SK-N-SH (cell line): Measurements from ENCODE around the gene ITGB5. TPM values are rescaled to one million over a fixed set of nuclear protein-coding genes. Genes with fewer than 3 reads are reported as not detected.

Experiments used
- CTCF ChIA-PET: fragments of 300-600, 350-600 bp; formaldehyde crosslinking; extraction: SDS; loops from one replicate; lab custom pipeline; 2021; lab: Yijun Ruan, JAX
- POLR2A ChIA-PET: fragments of 350-600 bp; sonication (Branson Sonifier 250); formaldehyde crosslinking; extraction: SDS; loops from one replicate; lab custom pipeline; 2020; ENCODE audit warnings: antibody characterized with exemption, inconsistent platforms; lab: Yijun Ruan, JAX
- DNase-seq: peaks from one replicate; pipeline ENCODE4 v3.0.0; 2012
- H2AFZ ChIP-seq: fragments of 200-600 bp; sonication (generic); 2 replicates; pipeline ENCODE4 v1.8.1; 2016; ENCODE audit warnings: antibody characterized with exemption, mild to moderate bottlenecking, low read depth
- H3F3A ChIP-seq: fragments of 200-600 bp; sonication (generic); replicated peaks from 2 replicates; pipeline ENCODE3; 2016; ENCODE audit warnings: antibody characterized with exemption, mild to moderate bottlenecking; ENCODE audit not compliant: insufficient read depth
- H3K27ac ChIP-seq, 2 experiments: fragments of 200-500 bp in 1 of 2; fragments of 200-600 bp in 1 of 2; sonication (Bioruptor generic) in 1 of 2; sonication (generic), shearing (Covaris generic) in 1 of 2; 2 replicates each; pipeline versions ENCODE4 v1.5.1 to v1.6.1; 2014 to 2016; ENCODE audit warnings: low read depth in 2 of 2, inconsistent platforms in 1 of 2, low read length in 1 of 2, mild to moderate bottlenecking in 1 of 2, mixed read lengths in 1 of 2
- H3K27me3 ChIP-seq: fragments of 200-600 bp; sonication (generic), shearing (Covaris generic); 2 replicates; pipeline ENCODE4 v1.6.1; 2016; ENCODE audit warnings: mixed run types; ENCODE audit not compliant: insufficient read depth
- H3K36me3 ChIP-seq, 2 experiments: fragments of 200-500 bp in 1 of 2; fragments of 200-600 bp in 1 of 2; sonication (Bioruptor generic) in 1 of 2; sonication (generic) in 1 of 2; replicated peaks in 1 of 2; 2 replicates each; pipeline versions ENCODE3 to v1.5.1; 2014 to 2016; ENCODE audit warnings: low read length in 1 of 2, mild to moderate bottlenecking in 1 of 2; ENCODE audit not compliant: insufficient read depth in 2 of 2, control insufficient read depth in 1 of 2
- H3K4me1 ChIP-seq, 2 experiments: fragments of 200-500 bp in 1 of 2; fragments of 200-600 bp in 1 of 2; sonication (Bioruptor generic) in 1 of 2; sonication (generic), shearing (Covaris generic) in 1 of 2; 2 replicates each; pipeline versions ENCODE4 v1.5.1 to v1.6.1; 2014 to 2016; ENCODE audit warnings: low read depth in 1 of 2, low read length in 1 of 2, mixed run types in 1 of 2; ENCODE audit not compliant: insufficient read depth in 2 of 2, control insufficient read depth in 1 of 2
- H3K4me2 ChIP-seq: fragments of 200-600 bp; sonication (generic), shearing (Covaris generic); 2 replicates; pipeline ENCODE4 v1.6.1; 2017; ENCODE audit warnings: mixed run types
- H3K4me3 ChIP-seq, 2 experiments: fragments of 200-500 bp in 1 of 2; fragments of 200-600 bp in 1 of 2; sonication (Bioruptor generic) in 1 of 2; sonication (generic), shearing (Covaris generic) in 1 of 2; 2 replicates each; pipeline versions ENCODE4 v1.5.1 to v1.8.1; 2014 to 2016; ENCODE audit warnings: low read depth in 2 of 2, inconsistent platforms in 1 of 2, low read length in 1 of 2, mild to moderate bottlenecking in 1 of 2, mixed read lengths in 1 of 2, moderate library complexity in 1 of 2
- H3K79me2 ChIP-seq: fragments of 200-600 bp; sonication (generic); 2 replicates; pipeline ENCODE4 v1.8.1; 2017; ENCODE audit warnings: mild to moderate bottlenecking; ENCODE audit not compliant: insufficient read depth
- H3K9ac ChIP-seq: fragments of 200-600 bp; sonication (generic); 2 replicates; pipeline ENCODE4 v1.6.1; 2017; ENCODE audit warnings: mixed run types
- H3K9me2 ChIP-seq: fragments of 200-600 bp; sonication (generic); 2 replicates; pipeline ENCODE4 v1.6.1; 2017; ENCODE audit warnings: mixed run types
- H3K9me3 ChIP-seq: fragments of 200-600 bp; sonication (generic); 2 replicates; pipeline ENCODE4 v1.6.1; 2017; ENCODE audit warnings: mixed run types, mild to moderate bottlenecking, moderate library complexity
- H4K20me1 ChIP-seq: fragments of 200-600 bp; sonication (generic); 2 replicates; pipeline ENCODE4 v1.6.1; 2017; ENCODE audit warnings: mild to moderate bottlenecking, mixed run types; ENCODE audit not compliant: insufficient read depth
- FOSL2 ChIP-seq: IDR thresholded peaks from 2 replicates; pipeline ENCODE4 v1.4.0; 2012; ENCODE audit warnings: low read depth, mild to moderate bottlenecking, moderate library complexity, borderline replicate concordance
- GABPA ChIP-seq: IDR thresholded peaks from 2 replicates; pipeline ENCODE4 v1.4.0; 2012; ENCODE audit warnings: low read depth, mild to moderate bottlenecking
- GATA2 ChIP-seq: sonication (generic); formaldehyde crosslinking; IDR thresholded peaks from 2 replicates; pipeline ENCODE4 v1.5.0; 2020; ENCODE audit warnings: mild to moderate bottlenecking, missing genetic modification reagents
- MAX ChIP-seq: IDR thresholded peaks from 2 replicates; pipeline ENCODE4 v1.4.0; 2012; ENCODE audit warnings: low read depth
- MXI1 ChIP-seq: IDR thresholded peaks from 2 replicates; pipeline ENCODE4 v1.6.1; 2012; ENCODE audit warnings: mild to moderate bottlenecking, low read depth, low read length, improper control_type of control experiment
- PBX3 ChIP-seq: IDR thresholded peaks from 2 replicates; pipeline ENCODE4; 2012
- POLR2AphosphoS5 ChIP-seq: IDR thresholded peaks from 2 replicates; pipeline ENCODE4 v1.6.1; 2012; ENCODE audit warnings: low read depth, low read length
- RCOR1 ChIP-seq: fragments of 150-350 bp; IDR thresholded peaks from 2 replicates; pipeline ENCODE4 v1.6.1; 2017; ENCODE audit warnings: antibody characterized with exemption, low read length
- REST ChIP-seq: IDR thresholded peaks from 2 replicates; pipeline ENCODE4 v1.6.1; 2012; ENCODE audit warnings: mild to moderate bottlenecking, low read depth, low read length, moderate library complexity
- SIN3A ChIP-seq: IDR thresholded peaks from 2 replicates; pipeline ENCODE4 v1.6.1; 2012; ENCODE audit warnings: low read depth, mild to moderate bottlenecking, low read length, moderate library complexity, borderline replicate concordance
- TEAD4 ChIP-seq: IDR thresholded peaks from 2 replicates; pipeline ENCODE4 v1.4.0; 2012; ENCODE audit warnings: mild to moderate bottlenecking, borderline replicate concordance; ENCODE audit not compliant: insufficient read depth
- USF1 ChIP-seq: IDR thresholded peaks from 2 replicates; pipeline ENCODE4 v1.4.0; 2012; ENCODE audit warnings: low read depth, borderline replicate concordance
- WGBS: methylation state at CpG from one replicate; pipeline ENCODE4 v1.1.6; 2017; ENCODE audit warnings: low lambda C conversion rate; 5-methylcytosine and 5-hydroxymethylcytosine counted together
- polyA plus RNA-seq, 3 experiments: library from polyadenylated mRNA; depleted of rRNA; stranded (reverse); fragments of >200 nt; gene quantifications; 2 replicates each; pipeline ENCODE4 v1.2.3, GENCODE V29; 2012

Gene ITGB5
- polyA plus RNA-seq, 1 of the 3 experiments (the other 2 are of a cell fraction), result 481 TPM

GRCh38 chr3:124785973-124786372 lies 101.2 kb downstream of the ITGB5 start:
- H3K4me2 ChIP-seq, result no peak overlapping the region
- H3K27me3 ChIP-seq, result no peaks in the 10 kb centered on the region
- TF ChIP-seq REST, result no peak
- TF ChIP-seq GABPA, result no peak
- TF ChIP-seq POLR2AphosphoS5, result no peak
- TF ChIP-seq GATA2 (CRISPR knock-in tag), result no peak
- TF ChIP-seq USF1, result no peak
- TF ChIP-seq RCOR1, result no peak
- no peak for TF ChIP-seq FOSL2
- TF ChIP-seq SIN3A, result no peak
- TF ChIP-seq MXI1, result no peak
- no peak for DNase-seq
- H3K4me3 ChIP-seq, result no peak overlapping the region
- WGBS, result 94% methylated on average over 3 of the region's 3 CpGs
- no peaks in the 10 kb centered on the region; the same call in 1 of the 2 replicates for H4K20me1 ChIP-seq
- H3K9ac ChIP-seq, result no peak overlapping the region
- peaks cover 18% of the 10 kb centered on the region; the same call in 1 of the 2 replicates for H3K79me2 ChIP-seq
- H3K36me3 ChIP-seq, result peaks cover 6 to 15% of the 10 kb centered on the region in 2 experiments
- no peaks in the 10 kb centered on the region for H3K9me2 ChIP-seq
- CTCF ChIA-PET, result interaction anchor here (0.8 to 12.9 kb wide), 18 partner anchors 8 to 121 kb away, joined by 3 to 114 read pairs (median 5); partner anchors contain the start of gene ITGB5
- POLR2A ChIA-PET, result interaction anchor here (0.7 kb wide), 1 partner anchor 97 kb away, joined by 3 read pairs; no protein-coding TSS in a partner anchor
- H3K9me3 ChIP-seq, result no peaks in the 10 kb centered on the region
- peaks cover 19% of the 10 kb centered on the region for H3F3A ChIP-seq
- peaks cover 23 to 33% of the 10 kb centered on the region in 2 experiments; a peak in 3 of 4 replicates for H3K4me1 ChIP-seq
- H3K27ac ChIP-seq, result peak overlapping the region; percentile 47 to 83; a peak in 3 of 4 replicates
- H2AFZ ChIP-seq, result no peak overlapping the region

GRCh38 chr3:124784686-124785382 lies 102.3 kb downstream of the ITGB5 start:
- WGBS, result 94% methylated on average over 9 of the region's 17 CpGs
- Histone ChIP-seq H3K9ac (no peak overlapping the region), H3K36me3 (peaks cover 6 to 9% of the 10 kb centered on the region in 2 experiments), H3K4me2 (no peak overlapping the region), H3K9me3 (no peaks in the 10 kb centered on the region), H3K9me2 (no peaks in the 10 kb centered on the region), H2AFZ (no peak overlapping the region), H3K4me3 (no peak overlapping the region), H3K4me1 (peaks cover 33 to 41% of the 10 kb centered on the region in 2 experiments; a peak in 3 of 4 replicates), H3K27me3 (no peaks in the 10 kb centered on the region), H3K27ac (no peak overlapping the region; a peak in 1 of 4 replicates), H3K79me2 (peaks cover 13% of the 10 kb centered on the region; the same call in 1 of the 2 replicates), H4K20me1 (no peaks in the 10 kb centered on the region), H3F3A (peaks cover 19% of the 10 kb centered on the region)
- no peak for DNase-seq
- ChIA-PET POLR2A (no interaction called here), CTCF (interaction anchor here (0.6 to 12.9 kb wide), 5 partner anchors 18 to 220 kb away, joined by 3 to 114 read pairs (median 4); partner anchors contain the start of gene ITGB5)
- TF ChIP-seq FOSL2, result no peak
- TF ChIP-seq MAX, result no peak
- TF ChIP-seq TEAD4, result no peak
- no peak for TF ChIP-seq PBX3
